GM06990 (cell line): ENCODE data around the gene HIC1.
A peak's percentile ranks its signal among the peaks of the same experiment; 100 is the strongest.

Experiments
- DNase-seq: peaks from one replicate; pipeline ENCODE4 v3.0.0-alpha.2; 2011; ENCODE audit not compliant: insufficient read length; ENCODE audit errors: extremely low read depth
- H3K27me3 ChIP-seq: replicated peaks from 2 replicates; pipeline ENCODE4 v1.6.0; 2011; ENCODE audit warnings: low read length; ENCODE audit not compliant: control insufficient read depth, insufficient read depth
- H3K36me3 ChIP-seq: 2 replicates; pipeline ENCODE4 v1.5.1; 2011; ENCODE audit warnings: low read length; ENCODE audit not compliant: control insufficient read depth, insufficient read depth
- H3K4me3 ChIP-seq: replicated peaks from 2 replicates; pipeline ENCODE4 v1.5.1; 2011; ENCODE audit warnings: low read depth, mild to moderate bottlenecking, control low read depth, low read length
- CTCF ChIP-seq: IDR thresholded peaks from 2 replicates; pipeline ENCODE4 v1.5.1; 2011; ENCODE audit warnings: low read length, control low read depth, mild to moderate bottlenecking, inconsistent platforms; ENCODE audit not compliant: insufficient read depth, poor library complexity, severe bottlenecking

Gene HIC1

GRCh38 chr17:2090210-2090641, 35.3 kb downstream of the HIC1 start:
- no peak for TF ChIP-seq CTCF
- H3K36me3 ChIP-seq: peaks cover 4% of the 10 kb centered on the region
- H3K27me3 ChIP-seq: no peaks in the 10 kb centered on the region
- no peak for DNase-seq
- peak overlapping the region; percentile 52 for H3K4me3 ChIP-seq

- no peak for DNase-seq
- Histone ChIP-seq H3K36me3 (peaks cover 3% of the 10 kb centered on the region; the same call in 1 of the 2 replicates), H3K27me3 (no peaks in the 10 kb centered on the region), H3K4me3 (peak overlapping the region; percentile 52)
- no peak for TF ChIP-seq CTCF
Measured at GRCh38 chr17:2090804-2091534, 36.1 kb downstream of the HIC1 start.

GRCh38 chr17:2092253-2092652, 37.4 kb downstream of the HIC1 start:
- no peak for DNase-seq
- TF ChIP-seq CTCF: no peak
- H3K4me3 ChIP-seq: no peak overlapping the region
- H3K27me3 ChIP-seq: no peaks in the 10 kb centered on the region
- H3K36me3 ChIP-seq: peaks cover 3% of the 10 kb centered on the region; the same call in 1 of the 2 replicates

GRCh38 chr17:2093349-2093748, 38.4 kb downstream of the HIC1 start:
- no peak for TF ChIP-seq CTCF
- H3K36me3 ChIP-seq: peaks cover 5% of the 10 kb centered on the region; the same call in 1 of the 2 replicates
- no peak for DNase-seq
- no peak overlapping the region for H3K4me3 ChIP-seq
- no peaks in the 10 kb centered on the region for H3K27me3 ChIP-seq

GRCh38 chr17:2094891-2095535, 40.1 kb downstream of the HIC1 start:
- no peak overlapping the region for H3K4me3 ChIP-seq
- no peaks in the 10 kb centered on the region for H3K27me3 ChIP-seq
- H3K36me3 ChIP-seq: peaks cover 5% of the 10 kb centered on the region; the same call in 1 of the 2 replicates
- no peak for DNase-seq
- TF ChIP-seq CTCF: peak; percentile 48
